ENCODE measurements around the gene ATP1A4.

DNA sequence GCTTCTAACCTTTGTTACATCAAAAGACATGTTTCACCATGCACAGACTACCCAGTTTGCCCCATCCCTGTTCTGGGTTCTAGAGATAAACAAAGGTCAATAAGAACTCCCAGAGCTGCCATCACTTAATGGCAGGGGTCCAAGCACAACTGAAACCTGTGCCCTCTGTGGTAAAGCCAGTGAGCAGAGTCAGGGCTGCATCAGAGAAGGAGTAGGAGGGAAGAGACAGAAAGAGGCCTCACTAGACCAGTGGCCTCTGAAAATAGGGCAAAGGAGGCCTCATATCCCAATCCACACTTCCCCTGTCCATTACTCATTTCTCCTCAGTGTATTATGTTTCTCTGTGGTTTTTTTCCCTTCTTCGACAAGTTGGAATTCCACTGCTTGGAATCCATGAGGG, 25.7 kb upstream of the ATP1A4 start:
- TF ChIP-seq TBP (IDR thresholded peaks at IDR 0.05; ENCODE audit: low read depth, low read length), result no peak
- TF ChIP-seq CBX5 (IDR thresholded peaks at IDR 0.05; ENCODE audit: low read depth, low read length), result no peak
- no peak for TF ChIP-seq CREB1 (IDR thresholded peaks at IDR 0.05)
- TF ChIP-seq, protein P1, sequence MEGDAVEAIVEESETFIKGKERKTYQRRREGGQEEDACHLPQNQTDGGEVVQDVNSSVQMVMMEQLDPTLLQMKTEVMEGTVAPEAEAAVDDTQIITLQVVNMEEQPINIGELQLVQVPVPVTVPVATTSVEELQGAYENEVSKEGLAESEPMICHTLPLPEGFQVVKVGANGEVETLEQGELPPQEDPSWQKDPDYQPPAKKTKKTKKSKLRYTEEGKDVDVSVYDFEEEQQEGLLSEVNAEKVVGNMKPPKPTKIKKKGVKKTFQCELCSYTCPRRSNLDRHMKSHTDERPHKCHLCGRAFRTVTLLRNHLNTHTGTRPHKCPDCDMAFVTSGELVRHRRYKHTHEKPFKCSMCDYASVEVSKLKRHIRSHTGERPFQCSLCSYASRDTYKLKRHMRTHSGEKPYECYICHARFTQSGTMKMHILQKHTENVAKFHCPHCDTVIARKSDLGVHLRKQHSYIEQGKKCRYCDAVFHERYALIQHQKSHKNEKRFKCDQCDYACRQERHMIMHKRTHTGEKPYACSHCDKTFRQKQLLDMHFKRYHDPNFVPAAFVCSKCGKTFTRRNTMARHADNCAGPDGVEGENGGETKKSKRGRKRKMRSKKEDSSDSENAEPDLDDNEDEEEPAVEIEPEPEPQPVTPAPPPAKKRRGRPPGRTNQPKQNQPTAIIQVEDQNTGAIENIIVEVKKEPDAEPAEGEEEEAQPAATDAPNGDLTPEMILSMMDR (IDR thresholded peaks at IDR 0.05; ENCODE audit: control extremely low read depth in 1 of 3, insufficient read depth in 1 of 3, low read depth in 1 of 3, low read length in 3 of 3), result no peak
- no peak for TF ChIP-seq SAP30 (IDR thresholded peaks at IDR 0.05; ENCODE audit: insufficient read depth, insufficient replicate concordance, low read length)
